Heart right ventricle (tissue), 16 donors: ENCODE measurements around the gene SMIM45.
A peak's percentile ranks its signal among the peaks of the same experiment; 100 is the strongest.

Experiments used
- ATAC-seq, 8 donors: fragments of 200-7000 bp; cut with Tn5 transposase; one replicate each; pipeline ENCODE4 v1.9.1; 2020; ENCODE audit warnings: mild to moderate bottlenecking in 8 of 8, moderate library complexity in 8 of 8, moderate number of reproducible peaks in 1 of 8
- DNase-seq, 2 donors: peaks; one replicate each; pipeline ENCODE4 v3.0.0-alpha.2; 2020
- H3K27ac ChIP-seq, 10 donors: fragments of 200-600 bp; sonication (generic) in 2 of 10; one replicate each; pipeline versions ENCODE4 v1.5.0 to v1.8.0; 2020 to 2022; ENCODE audit warnings: mild to moderate bottlenecking in 3 of 10
- H3K27me3 ChIP-seq, 7 donors: fragments of 200-600 bp; one replicate each; pipeline ENCODE4 v1.8.0; 2021 to 2022; ENCODE audit warnings: mild to moderate bottlenecking in 2 of 7
- H3K36me3 ChIP-seq, 9 donors: fragments of 200-600 bp; sonication (generic) in 1 of 9; one replicate each; pipeline versions ENCODE4 v1.5.0 to v1.8.0; 2020 to 2022; ENCODE audit warnings: mild to moderate bottlenecking in 2 of 9
- H3K4me1 ChIP-seq, 9 donors: fragments of 200-600 bp; sonication (generic) in 1 of 9; one replicate each; pipeline versions ENCODE4 v1.5.0 to v1.8.0; 2020 to 2022; ENCODE audit warnings: mild to moderate bottlenecking in 4 of 9
- H3K4me3 ChIP-seq, 10 donors: fragments of 200-600 bp; sonication (generic) in 2 of 10; one replicate each; pipeline versions ENCODE4 v1.5.0 to v1.8.0; 2020 to 2022; ENCODE audit warnings: mild to moderate bottlenecking in 7 of 10, moderate library complexity in 2 of 10
- H3K9me3 ChIP-seq, 11 donors: fragments of 200-600 bp in 10 of 11; sonication (generic) in 2 of 11; one replicate each; pipeline versions ENCODE4 v1.5.0 to v1.8.0; 2013 to 2022; ENCODE audit warnings: mild to moderate bottlenecking in 2 of 11, control low read depth in 1 of 11, moderate library complexity in 1 of 11
- WGBS, 2 donors: extraction: QIAGEN DNeasy Blood & Tissue Kit; methylation state at CpG; one replicate each; pipeline ENCODE4 v1.1.7; 2013; ENCODE audit warnings: inconsistent platforms in 1 of 2; 5-methylcytosine and 5-hydroxymethylcytosine counted together
- intact Hi-C, 10 donors: fragments of 100-400 bp; cut with DNase I; formaldehyde crosslinking; loops; one replicate each; pipeline versions ENCODE4 v1.11.1 to v1.14.2; 2022
- TF ChIP-seq, protein P1 (sequence below), 9 donors: fragments of 200-600 bp; sonication (generic) in 2 of 9; IDR thresholded peaks; one replicate each; pipeline versions ENCODE4 v1.5.0 to v1.8.0; 2021 to 2022; ENCODE audit warnings: antibody characterized with exemption in 9 of 9, mild to moderate bottlenecking in 5 of 9, moderate library complexity in 1 of 9
- donor health status: Arrhythmogenic right ventricular cardiomyopathy.
- donor health status: ischemic (EF 13 %, LVEDD 7.1; RV severe dilation, severe dysfunction).
- donor health status: healthy with polysubstance abuse.
- donor health status: DM: no; HTN: yes; CAD: no.
- donor health status: DM: no; HTN: no; CAD: no.
- donor health status: ischemic (EF 25% LVEDD 6.9; RV normal size, moderate dysfunction).
- donor health status: ischemic (EF 25% LVEDD 5.7; RV mildly dilated, moderate dysfunction).
- donor health status: healthy.
- donor health status: DM: yes; HTN: yes; CAD: no.
- donor health status: Ischemic cardiomyopathy.
- donor health status: ischemic (EF 35%, LVEDD 5.7; RV mildly dilated, moderate dysfunction).
- donor health status: nonischemic (EF 11% LVEDD 7.7; RV severe dilation, severe dysfunction).
- donor health status: DM: yes; HTN: yes; CAD: no.
- donor health status: PGD.
- donor health status: ischemic (EF 29% LVEDD 5.4; RV normal size, mild dysfunction).
- donor health status: nonischemic (EF 23%, LVEDD 6.1; RV moderate dilation, normal function).

Gene SMIM45

DNA sequence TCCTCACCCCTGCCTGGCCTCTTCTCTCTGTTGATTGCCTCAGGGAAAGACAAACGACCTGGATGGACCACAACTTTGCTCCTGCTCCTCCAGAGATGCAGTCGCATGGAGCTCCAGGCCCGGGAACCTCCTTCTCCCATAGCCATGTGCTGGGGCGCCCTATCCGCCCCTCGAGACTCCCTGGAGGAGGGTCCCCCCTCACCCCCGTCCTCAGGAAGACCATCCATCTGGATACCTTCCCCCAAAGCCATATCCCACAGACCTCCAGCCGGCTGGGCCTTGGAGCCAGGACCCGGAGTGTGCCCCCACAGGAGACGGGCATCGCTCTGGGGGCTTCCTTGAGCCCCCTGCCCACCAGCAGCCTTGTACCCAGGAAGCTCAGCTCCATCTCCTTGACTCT is 19.5 kb downstream of the SMIM45 start:
- Histone ChIP-seq H3K4me1 (peaks cover 0 to 5% (median 0%) of the 10 kb centered on the region in 9 donors), H3K36me3 (no peaks in the 10 kb centered on the region), H3K4me3 (no peak overlapping the region), H3K27me3 (peaks cover 0 to 66% (median 51%) of the 10 kb centered on the region in 7 donors), H3K9me3 (no peaks in the 10 kb centered on the region), H3K27ac (no peak overlapping the region)
- TF ChIP-seq, protein P1, sequence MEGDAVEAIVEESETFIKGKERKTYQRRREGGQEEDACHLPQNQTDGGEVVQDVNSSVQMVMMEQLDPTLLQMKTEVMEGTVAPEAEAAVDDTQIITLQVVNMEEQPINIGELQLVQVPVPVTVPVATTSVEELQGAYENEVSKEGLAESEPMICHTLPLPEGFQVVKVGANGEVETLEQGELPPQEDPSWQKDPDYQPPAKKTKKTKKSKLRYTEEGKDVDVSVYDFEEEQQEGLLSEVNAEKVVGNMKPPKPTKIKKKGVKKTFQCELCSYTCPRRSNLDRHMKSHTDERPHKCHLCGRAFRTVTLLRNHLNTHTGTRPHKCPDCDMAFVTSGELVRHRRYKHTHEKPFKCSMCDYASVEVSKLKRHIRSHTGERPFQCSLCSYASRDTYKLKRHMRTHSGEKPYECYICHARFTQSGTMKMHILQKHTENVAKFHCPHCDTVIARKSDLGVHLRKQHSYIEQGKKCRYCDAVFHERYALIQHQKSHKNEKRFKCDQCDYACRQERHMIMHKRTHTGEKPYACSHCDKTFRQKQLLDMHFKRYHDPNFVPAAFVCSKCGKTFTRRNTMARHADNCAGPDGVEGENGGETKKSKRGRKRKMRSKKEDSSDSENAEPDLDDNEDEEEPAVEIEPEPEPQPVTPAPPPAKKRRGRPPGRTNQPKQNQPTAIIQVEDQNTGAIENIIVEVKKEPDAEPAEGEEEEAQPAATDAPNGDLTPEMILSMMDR (IDR thresholded peaks at IDR 0.05) = no peak
- intact Hi-C loops = loop anchor here in 2 of 10 donors (10.0 kb wide), 2 partner anchors 473 to 503 kb away; no protein-coding TSS in a partner anchor
- ATAC-seq (no peak), DNase-seq (no peak)
- WGBS, 2 donors = 83% methylated on average over 11 of the region's 11 CpGs

DNA sequence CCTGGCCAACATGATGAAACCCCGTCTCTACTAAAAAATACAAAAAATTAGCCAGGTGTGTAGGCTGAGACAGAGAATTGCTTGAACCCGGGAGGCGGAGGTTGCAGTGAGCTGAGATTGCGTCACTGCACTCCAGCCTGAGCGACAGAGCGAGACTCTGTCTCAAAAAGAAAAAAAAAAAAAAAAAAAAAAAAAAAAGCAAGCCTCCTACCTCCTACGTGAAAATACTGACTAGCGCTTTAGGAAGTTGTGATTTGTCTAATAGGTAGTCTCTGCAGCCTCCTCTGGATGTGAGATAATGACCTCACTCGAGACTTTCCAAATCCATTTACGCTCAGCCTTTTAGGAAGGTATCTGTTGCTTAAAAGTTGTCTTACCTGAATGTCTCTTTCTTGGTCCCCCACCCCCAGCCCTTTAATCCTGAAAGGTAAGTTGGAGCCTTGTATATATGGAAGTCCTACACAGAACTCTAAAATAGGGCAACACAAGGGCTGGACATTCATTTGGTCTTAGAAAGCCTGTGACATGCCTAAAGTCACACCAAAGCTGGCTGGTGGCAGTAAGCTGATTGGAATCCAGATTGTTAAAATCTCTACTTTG is 22.8 kb downstream of the SMIM45 start:
- intact Hi-C loops = loop anchor here in 2 of 10 donors (10.0 kb wide), 2 partner anchors 470 to 500 kb away; no protein-coding TSS in a partner anchor
- peaks cover 0 to 6% (median 5%) of the 10 kb centered on the region in 9 donors for H3K4me1 ChIP-seq
- no peaks in the 10 kb centered on the region for H3K9me3 ChIP-seq
- TF ChIP-seq, protein P1 (IDR thresholded peaks at IDR 0.05) = no peak
- DNase-seq (no peak), ATAC-seq (no peak)
- H3K36me3 ChIP-seq = no peaks in the 10 kb centered on the region
- no peak overlapping the region for H3K4me3 ChIP-seq
- H3K27ac ChIP-seq = no peak overlapping the region
- 77 to 80% methylated on average over 10 of the region's 10 CpGs for WGBS, 2 donors
- H3K27me3 ChIP-seq = peaks cover 0 to 79% (median 68%) of the 10 kb centered on the region in 7 donors

DNA sequence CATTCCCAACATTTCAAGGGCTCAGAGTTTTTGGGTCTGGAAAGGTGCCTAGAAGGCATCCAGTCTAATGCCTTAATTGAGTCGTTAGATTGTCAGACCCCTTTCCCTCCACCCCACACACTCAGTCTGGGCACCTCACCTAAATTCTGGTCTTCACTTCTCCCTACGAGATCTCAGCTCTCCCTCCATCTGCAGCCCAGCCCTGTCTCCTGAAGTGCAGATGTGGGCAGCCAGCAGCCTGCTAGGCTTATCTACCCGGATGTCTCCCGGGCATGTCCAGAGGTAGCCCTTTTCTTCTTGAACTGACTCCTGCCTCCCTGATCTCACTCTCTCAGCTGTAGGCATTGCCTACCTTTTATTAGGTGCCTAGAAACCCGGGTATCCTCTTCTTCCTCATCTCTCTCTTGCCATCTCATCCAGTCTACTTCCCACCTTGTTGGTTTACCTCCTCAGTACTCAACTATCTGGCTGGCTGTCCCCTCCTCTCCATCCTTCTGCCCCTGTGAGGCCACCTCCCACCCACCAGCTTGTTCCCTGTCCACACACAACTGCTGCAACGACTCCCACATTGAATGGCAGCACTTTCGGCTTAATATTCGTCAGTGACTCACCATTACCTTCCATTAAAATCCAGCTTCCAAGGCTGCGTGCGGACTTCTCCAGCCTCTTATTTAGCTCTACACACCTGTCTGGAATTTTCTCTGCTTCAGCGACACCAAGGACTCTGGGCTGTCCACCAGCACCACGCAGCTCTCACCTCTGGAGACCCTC is 23.5 kb downstream of the SMIM45 start:
- TF ChIP-seq, protein P1 (IDR thresholded peaks at IDR 0.05) = no peak
- ATAC-seq (no peak), DNase-seq (no peak)
- peaks cover 0 to 78% (median 68%) of the 10 kb centered on the region in 7 donors for H3K27me3 ChIP-seq
- intact Hi-C loops = loop anchor here in 3 of 10 donors (1.0 to 10.0 kb wide), 3 partner anchors 45 to 499 kb away; no protein-coding TSS in a partner anchor
- no peak overlapping the region for H3K4me3 ChIP-seq
- 66 to 70% methylated on average over 12 of the region's 12 CpGs for WGBS, 2 donors
- H3K4me1 ChIP-seq = peaks cover 0 to 6% (median 5%) of the 10 kb centered on the region in 9 donors
- H3K9me3 ChIP-seq = no peaks in the 10 kb centered on the region
- no peak overlapping the region for H3K27ac ChIP-seq
- H3K36me3 ChIP-seq = no peaks in the 10 kb centered on the region

DNA sequence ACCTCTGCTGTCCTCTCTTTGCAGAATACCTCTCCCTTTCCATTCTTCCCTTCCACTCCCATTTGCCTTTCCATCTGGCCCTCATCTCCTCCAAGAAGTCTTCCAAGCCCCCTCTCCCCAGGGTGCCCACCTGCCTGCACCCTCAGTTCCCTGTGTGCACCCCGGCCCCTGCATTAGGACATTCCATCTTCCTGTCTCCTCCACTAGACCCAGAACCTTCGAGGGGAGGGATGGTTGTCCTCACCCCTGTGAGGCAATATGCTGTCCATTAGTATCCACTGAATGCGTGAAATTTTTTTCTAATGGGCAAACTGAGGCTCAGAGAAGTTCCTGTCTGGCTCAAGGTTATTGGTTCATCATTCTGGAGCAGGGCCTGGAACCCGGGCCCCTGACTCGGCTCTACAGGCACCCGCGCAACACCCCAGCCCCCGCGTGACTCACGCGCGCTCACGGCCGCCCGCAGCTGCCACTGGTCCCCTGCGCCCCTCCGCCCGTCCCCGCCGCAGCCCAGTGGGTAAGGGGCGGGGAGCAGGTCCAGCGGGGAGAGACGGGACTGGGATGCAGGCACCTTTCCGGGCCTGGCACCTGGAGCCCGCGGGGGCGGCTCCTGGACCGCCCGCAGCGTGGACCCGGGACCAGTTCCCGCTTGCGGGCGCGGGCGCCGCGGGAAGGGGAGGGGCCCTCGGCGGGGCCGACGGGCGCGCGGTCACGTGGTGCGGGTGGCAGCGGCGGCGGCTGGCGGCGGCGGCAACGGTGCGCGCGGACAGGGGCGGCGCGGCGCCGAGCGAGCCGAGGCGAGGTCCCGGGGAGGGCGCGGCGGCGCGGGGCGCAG is 24.3 kb downstream of the SMIM45 start:
- TF ChIP-seq, protein P1 (IDR thresholded peaks at IDR 0.05) = no peak
- H3K27me3 ChIP-seq = peaks cover 0 to 70% (median 65%) of the 10 kb centered on the region in 7 donors
- no peak overlapping the region for H3K27ac ChIP-seq
- WGBS, 2 donors = 3 to 6% methylated on average over 26 to 72 of the region's 72 CpGs
- H3K4me1 ChIP-seq = peaks cover 0 to 6% (median 5%) of the 10 kb centered on the region in 9 donors
- no peaks in the 10 kb centered on the region for H3K9me3 ChIP-seq
- intact Hi-C loops = loop anchor here in 3 of 10 donors (1.0 to 10.0 kb wide), 3 partner anchors 44 to 499 kb away; no protein-coding TSS in a partner anchor
- ATAC-seq (peak in 2 of 8 donors; percentile 42 to 71), DNase-seq (peak in 1 of 2 donors; percentile 34)
- H3K4me3 ChIP-seq = peak overlapping the region in 9 of 10 donors; percentile 21 to 54 (median 47)
- no peaks in the 10 kb centered on the region for H3K36me3 ChIP-seq
